Measurements from ENCODE around the gene RHOC.

DNA sequence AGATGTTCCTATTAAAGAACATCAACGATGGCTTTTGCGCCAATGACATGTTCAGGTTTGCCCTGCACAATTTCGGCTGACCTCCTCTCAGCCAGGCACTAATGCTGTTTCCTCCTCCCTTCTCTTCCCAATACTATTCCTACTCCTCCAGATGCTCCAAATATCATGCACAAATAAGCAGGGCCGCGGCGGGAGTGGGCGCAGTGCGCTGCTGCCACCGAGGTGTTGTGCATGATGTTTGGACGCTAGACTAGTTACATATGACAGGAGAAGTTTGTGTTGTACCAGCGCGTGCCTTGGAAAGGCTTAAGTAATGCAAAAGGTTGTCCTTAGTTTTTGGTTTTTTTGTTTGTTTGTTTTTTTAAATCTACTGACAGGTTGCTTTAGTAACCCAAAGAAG is 41.5 kb upstream of the RHOC start:
- TF ChIP-seq, protein P1, sequence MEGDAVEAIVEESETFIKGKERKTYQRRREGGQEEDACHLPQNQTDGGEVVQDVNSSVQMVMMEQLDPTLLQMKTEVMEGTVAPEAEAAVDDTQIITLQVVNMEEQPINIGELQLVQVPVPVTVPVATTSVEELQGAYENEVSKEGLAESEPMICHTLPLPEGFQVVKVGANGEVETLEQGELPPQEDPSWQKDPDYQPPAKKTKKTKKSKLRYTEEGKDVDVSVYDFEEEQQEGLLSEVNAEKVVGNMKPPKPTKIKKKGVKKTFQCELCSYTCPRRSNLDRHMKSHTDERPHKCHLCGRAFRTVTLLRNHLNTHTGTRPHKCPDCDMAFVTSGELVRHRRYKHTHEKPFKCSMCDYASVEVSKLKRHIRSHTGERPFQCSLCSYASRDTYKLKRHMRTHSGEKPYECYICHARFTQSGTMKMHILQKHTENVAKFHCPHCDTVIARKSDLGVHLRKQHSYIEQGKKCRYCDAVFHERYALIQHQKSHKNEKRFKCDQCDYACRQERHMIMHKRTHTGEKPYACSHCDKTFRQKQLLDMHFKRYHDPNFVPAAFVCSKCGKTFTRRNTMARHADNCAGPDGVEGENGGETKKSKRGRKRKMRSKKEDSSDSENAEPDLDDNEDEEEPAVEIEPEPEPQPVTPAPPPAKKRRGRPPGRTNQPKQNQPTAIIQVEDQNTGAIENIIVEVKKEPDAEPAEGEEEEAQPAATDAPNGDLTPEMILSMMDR (IDR thresholded peaks at IDR 0.05) = no peak
- TF ChIP-seq POLR2AphosphoS5 (IDR thresholded peaks at IDR 0.05) (no peak), EP300 (IDR thresholded peaks at IDR 0.05) (no peak), POLR2A (IDR thresholded peaks at IDR 0.05; ENCODE audit: low read depth) (no peak)
